Astrocyte (in vitro differentiated cells and primary cell): Measurements from ENCODE around the gene SNX3.

Experiments
- CTCF ChIP-seq: IDR thresholded peaks from 2 replicates; pipeline ENCODE4 v1.5.1; 2011; ENCODE audit warnings: low read depth, mild to moderate bottlenecking, inconsistent platforms, low read length, moderate library complexity; ENCODE audit not compliant: insufficient read depth
- EZH2 ChIP-seq: IDR thresholded peaks from 2 replicates; pipeline ENCODE4 v1.6.1; 2012; ENCODE audit warnings: mild to moderate bottlenecking, low read length, inconsistent platforms; ENCODE audit not compliant: insufficient read depth

DNA sequence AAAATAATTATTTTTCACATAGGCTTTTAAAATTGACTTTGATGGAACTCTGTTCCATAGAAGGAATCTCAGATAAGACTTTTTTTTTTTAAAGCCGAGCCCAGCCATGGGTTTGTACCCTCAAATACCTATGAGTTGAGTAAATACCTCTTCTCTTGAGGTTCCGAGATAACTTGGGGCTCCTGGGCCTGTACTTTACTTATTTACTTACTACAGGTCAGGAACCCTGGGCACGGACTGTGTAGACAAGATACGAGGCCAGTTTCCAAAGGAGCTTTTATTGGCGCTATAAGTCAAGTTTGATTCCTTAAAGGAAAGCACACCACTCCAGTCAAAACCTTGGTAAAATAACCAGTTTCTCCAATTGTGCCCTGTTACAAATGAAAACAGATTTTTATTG is 41.5 kb upstream of the SNX3 start:
- TF ChIP-seq CTCF (no peak), EZH2 (no peak)
